Testis (tissue), 3 donors: Measurements from ENCODE around the gene MUC2. TPM values are rescaled to one million over a fixed set of nuclear protein-coding genes. Genes with fewer than 3 reads are reported as not detected.

ENCODE experiments used
- DNase-seq: peaks from one replicate; pipeline ENCODE4 v3.0.0-alpha.2; 2019
- H3K27ac ChIP-seq, 2 donors: fragments of 200-600 bp; sonication (generic); one replicate each; pipeline ENCODE4 v1.5.1; 2019
- H3K27me3 ChIP-seq: fragments of 200-600 bp; sonication (generic); one replicate; pipeline ENCODE4 v1.5.1; 2019
- H3K36me3 ChIP-seq: fragments of 200-600 bp; sonication (generic); one replicate; pipeline ENCODE4 v1.5.1; 2017; ENCODE audit warnings: low read depth; ENCODE audit errors: missing control alignments
- H3K4me1 ChIP-seq: fragments of 200-600 bp; sonication (generic); one replicate; pipeline ENCODE4 v1.5.1; 2019
- H3K4me3 ChIP-seq, 2 donors: fragments of 200-600 bp; sonication (generic); one replicate each; pipeline ENCODE4 v1.5.1; 2017 to 2019
- H3K9me3 ChIP-seq: fragments of 200-600 bp; sonication (generic); one replicate; pipeline ENCODE4 v1.5.1; 2017
- POLR2A ChIP-seq: fragments of 450-650 bp; IDR thresholded peaks from one replicate; pipeline ENCODE4 v1.6.1; 2017; ENCODE audit warnings: antibody characterized with exemption, mild to moderate bottlenecking, moderate library complexity
- WGBS, 2 donors: methylation state at CpG; one replicate each; pipeline ENCODE4 v1.1.5; 2018; 5-methylcytosine and 5-hydroxymethylcytosine counted together
- intact Hi-C: fragments of 100-400 bp; cut with DNase I; formaldehyde crosslinking; loops from one replicate; pipeline ENCODE4 v1.15.1; 2023; ENCODE audit warnings: low total_unique reads
- polyA plus RNA-seq: library from polyadenylated mRNA; stranded (reverse); fragments of 350-450 nt; fragmentation: Illumina TruSeq; extraction: RNeasy Lipid Tissue Mini Kit (QIAGEN cat#74804); gene quantifications from one replicate; pipeline ENCODE4 v1.2.3, GENCODE V29; 2014; ENCODE audit warnings: low read depth, low replicate concordance; ENCODE audit not compliant: insufficient read depth
- total RNA-seq, 2 donors: library from RNA; depleted of rRNA; stranded (reverse); fragments of >200 nt; gene quantifications; one replicate each; pipeline ENCODE4 v1.2.3, GENCODE V29; 2016
- TF ChIP-seq, protein P1 (sequence below), 3 experiments: fragments of 450-650 bp in 2 of 3; fragments of 200-600 bp in 1 of 3; sonication (generic) in 1 of 3; IDR thresholded peaks; one replicate each; pipeline ENCODE4 v1.5.1; 2016 to 2019; ENCODE audit warnings: antibody characterized with exemption in 3 of 3, mild to moderate bottlenecking in 2 of 3, moderate library complexity in 1 of 3

Gene MUC2
- total and polyA plus RNA-seq, 3 donors from 2014 or later = 0.41 to 0.93 (median 0.47) TPM

GRCh38 chr11:1108246-1108900 is 33.7 kb downstream of the MUC2 start:
- H3K36me3 ChIP-seq = no peaks in the 10 kb centered on the region
- H3K4me1 ChIP-seq = no peaks in the 10 kb centered on the region
- no peak overlapping the region for H3K27ac ChIP-seq
- no peak for TF ChIP-seq POLR2A
- TF ChIP-seq, protein P1, sequence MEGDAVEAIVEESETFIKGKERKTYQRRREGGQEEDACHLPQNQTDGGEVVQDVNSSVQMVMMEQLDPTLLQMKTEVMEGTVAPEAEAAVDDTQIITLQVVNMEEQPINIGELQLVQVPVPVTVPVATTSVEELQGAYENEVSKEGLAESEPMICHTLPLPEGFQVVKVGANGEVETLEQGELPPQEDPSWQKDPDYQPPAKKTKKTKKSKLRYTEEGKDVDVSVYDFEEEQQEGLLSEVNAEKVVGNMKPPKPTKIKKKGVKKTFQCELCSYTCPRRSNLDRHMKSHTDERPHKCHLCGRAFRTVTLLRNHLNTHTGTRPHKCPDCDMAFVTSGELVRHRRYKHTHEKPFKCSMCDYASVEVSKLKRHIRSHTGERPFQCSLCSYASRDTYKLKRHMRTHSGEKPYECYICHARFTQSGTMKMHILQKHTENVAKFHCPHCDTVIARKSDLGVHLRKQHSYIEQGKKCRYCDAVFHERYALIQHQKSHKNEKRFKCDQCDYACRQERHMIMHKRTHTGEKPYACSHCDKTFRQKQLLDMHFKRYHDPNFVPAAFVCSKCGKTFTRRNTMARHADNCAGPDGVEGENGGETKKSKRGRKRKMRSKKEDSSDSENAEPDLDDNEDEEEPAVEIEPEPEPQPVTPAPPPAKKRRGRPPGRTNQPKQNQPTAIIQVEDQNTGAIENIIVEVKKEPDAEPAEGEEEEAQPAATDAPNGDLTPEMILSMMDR (IDR thresholded peaks at IDR 0.05) = no peak
- intact Hi-C loops = no loop called here
- H3K27me3 ChIP-seq = no peaks in the 10 kb centered on the region
- no peak for DNase-seq
- no peak overlapping the region for H3K4me3 ChIP-seq
- no peaks in the 10 kb centered on the region for H3K9me3 ChIP-seq
- 88 to 89% methylated on average over 11 to 29 of the region's 29 CpGs for WGBS, 2 donors

DNA sequence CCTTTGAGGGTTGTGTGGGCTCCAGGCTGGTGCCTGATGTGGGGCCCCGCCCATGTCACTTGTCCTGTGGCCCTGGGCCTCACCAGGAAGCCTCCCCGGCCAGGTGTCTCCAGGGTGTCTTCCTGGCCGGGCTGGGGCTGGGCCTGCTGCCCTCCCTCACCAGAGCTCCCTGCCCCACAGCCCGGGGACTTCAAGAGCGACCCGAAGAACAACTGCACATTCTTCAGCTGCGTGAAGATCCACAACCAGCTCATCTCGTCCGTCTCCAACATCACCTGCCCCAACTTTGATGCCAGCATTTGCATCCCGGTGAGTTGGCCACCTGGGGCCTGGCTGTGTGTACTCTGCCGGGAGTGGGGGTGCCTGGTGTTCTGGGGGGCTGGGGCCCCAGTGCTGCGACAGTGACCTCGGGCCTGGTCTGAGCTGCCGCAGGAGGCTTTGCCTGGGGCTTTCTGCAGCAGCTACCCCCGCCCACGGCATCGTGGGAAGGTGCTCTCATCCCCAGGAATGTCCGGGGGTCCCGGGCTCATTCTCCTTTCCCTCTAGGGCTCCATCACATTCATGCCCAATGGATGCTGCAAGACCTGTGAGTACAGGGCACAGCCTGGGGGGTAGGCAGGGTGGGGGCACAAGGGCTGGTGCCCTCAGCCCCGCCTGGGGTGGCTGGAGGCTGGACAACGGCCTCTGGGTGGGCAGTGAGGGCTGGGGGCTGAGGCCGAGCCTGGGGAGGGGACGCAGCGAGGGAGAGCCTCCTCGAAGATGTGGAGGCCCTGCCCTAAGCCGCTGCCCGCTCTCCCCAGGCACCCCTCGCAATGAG is 34.6 kb downstream of the MUC2 start:
- H3K27me3 ChIP-seq = no peaks in the 10 kb centered on the region
- H3K36me3 ChIP-seq = no peaks in the 10 kb centered on the region
- 84 to 92% methylated on average over 20 to 28 of the region's 28 CpGs for WGBS, 2 donors
- intact Hi-C loops = no loop called here
- no peak overlapping the region for H3K27ac ChIP-seq
- no peaks in the 10 kb centered on the region for H3K9me3 ChIP-seq
- no peak for TF ChIP-seq POLR2A
- TF ChIP-seq, protein P1 (IDR thresholded peaks at IDR 0.05) = no peak
- DNase-seq = no peak
- no peaks in the 10 kb centered on the region for H3K4me1 ChIP-seq
- no peak overlapping the region for H3K4me3 ChIP-seq

DNA sequence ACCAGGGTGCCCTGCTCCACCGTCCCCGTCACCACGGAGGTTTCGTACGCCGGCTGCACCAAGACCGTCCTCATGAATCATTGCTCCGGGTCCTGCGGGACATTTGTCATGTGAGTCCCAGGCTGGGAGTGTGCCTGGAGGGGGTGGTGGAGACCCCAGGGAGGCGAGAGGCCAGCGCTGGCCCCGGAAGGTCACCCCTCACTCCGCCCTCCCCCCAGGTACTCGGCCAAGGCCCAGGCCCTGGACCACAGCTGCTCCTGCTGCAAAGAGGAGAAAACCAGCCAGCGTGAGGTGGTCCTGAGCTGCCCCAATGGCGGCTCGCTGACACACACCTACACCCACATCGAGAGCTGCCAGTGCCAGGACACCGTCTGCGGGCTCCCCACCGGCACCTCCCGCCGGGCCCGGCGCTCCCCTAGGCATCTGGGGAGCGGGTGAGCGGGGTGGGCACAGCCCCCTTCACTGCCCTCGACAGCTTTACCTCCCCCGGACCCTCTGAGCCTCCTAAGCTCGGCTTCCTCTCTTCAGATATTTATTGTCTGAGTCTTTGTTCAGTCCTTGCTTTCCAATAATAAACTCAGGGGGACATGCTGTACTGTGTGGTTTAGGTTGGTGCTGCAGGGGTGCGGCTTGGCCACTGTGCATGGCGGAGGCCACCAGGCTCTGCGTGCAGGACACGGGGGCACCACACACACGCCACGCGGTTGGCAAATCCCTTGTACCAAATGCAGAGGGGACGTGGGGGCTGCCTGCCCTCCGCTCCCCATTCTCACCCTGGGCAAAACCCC is 35.4 kb downstream of the MUC2 start:
- no peaks in the 10 kb centered on the region for H3K36me3 ChIP-seq
- H3K27ac ChIP-seq = no peak overlapping the region
- H3K4me1 ChIP-seq = no peaks in the 10 kb centered on the region
- no peaks in the 10 kb centered on the region for H3K9me3 ChIP-seq
- no peak overlapping the region for H3K4me3 ChIP-seq
- 77 to 81% methylated on average over 21 to 39 of the region's 39 CpGs for WGBS, 2 donors
- H3K27me3 ChIP-seq = no peaks in the 10 kb centered on the region
- intact Hi-C loops = no loop called here
- no peak for DNase-seq
- TF ChIP-seq, protein P1 (IDR thresholded peaks at IDR 0.05) = no peak
- TF ChIP-seq POLR2A = no peak

DNA sequence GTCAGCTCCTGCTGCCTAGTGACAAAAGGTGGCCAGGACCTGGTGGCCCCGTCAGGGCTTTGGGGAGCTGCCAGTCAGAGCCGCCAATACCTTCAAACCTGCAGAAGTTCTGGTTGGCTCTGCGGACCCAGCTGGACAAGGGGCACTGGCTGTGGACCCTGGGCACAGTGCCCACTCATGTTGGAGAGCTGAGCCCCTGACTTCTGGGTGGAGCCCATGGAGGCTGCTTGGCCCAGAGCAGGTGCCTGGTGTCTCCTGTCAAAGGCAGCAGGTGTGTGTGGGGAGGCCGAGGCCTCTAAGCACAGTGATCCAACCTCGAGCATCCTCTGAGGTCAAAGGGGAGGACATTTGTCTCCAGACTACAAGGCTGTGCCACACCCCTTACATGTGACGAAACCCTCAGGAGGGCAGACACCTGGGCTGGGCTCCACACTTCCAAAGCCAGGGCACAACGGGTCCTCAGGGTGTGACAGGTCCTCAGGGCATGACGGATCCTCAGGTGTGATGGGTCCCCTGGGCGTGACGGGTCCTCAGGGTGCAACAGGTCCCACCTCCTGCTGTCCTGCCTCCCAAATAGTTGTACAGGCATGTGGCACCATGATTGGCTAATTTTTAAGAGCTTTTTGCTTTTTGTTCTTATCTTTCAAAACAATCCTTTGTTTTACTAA is 37.0 kb downstream of the MUC2 start:
- no peak overlapping the region for H3K4me3 ChIP-seq
- H3K36me3 ChIP-seq = no peaks in the 10 kb centered on the region
- intact Hi-C loops = no loop called here
- WGBS, 2 donors = 85 to 90% methylated on average over 4 to 10 of the region's 10 CpGs
- H3K27ac ChIP-seq = no peak overlapping the region
- H3K9me3 ChIP-seq = no peaks in the 10 kb centered on the region
- TF ChIP-seq POLR2A = no peak
- TF ChIP-seq, protein P1 (IDR thresholded peaks at IDR 0.05) = no peak
- DNase-seq = no peak
- H3K27me3 ChIP-seq = no peaks in the 10 kb centered on the region
- no peaks in the 10 kb centered on the region for H3K4me1 ChIP-seq
